Amygdala (tissue), 56 donors: ENCODE results near the gene SOST.

Source experiments
- DNase-seq, 56 donors: peaks; one replicate each; lab custom pipeline; 2025; lab: John Stamatoyannopoulos, UW

SOST gene

GRCh38 chr17:43778337-43779144 is 19.9 kb upstream of the SOST start, which contains the start of gene DUSP3:
TSS of gene DUSP3 (minus strand) at chr17:43778977. CDS start at chr17:43778924, 53 bp downstream.
- peak; percentile 11 to 97 (median 80) for DNase-seq

DNA sequence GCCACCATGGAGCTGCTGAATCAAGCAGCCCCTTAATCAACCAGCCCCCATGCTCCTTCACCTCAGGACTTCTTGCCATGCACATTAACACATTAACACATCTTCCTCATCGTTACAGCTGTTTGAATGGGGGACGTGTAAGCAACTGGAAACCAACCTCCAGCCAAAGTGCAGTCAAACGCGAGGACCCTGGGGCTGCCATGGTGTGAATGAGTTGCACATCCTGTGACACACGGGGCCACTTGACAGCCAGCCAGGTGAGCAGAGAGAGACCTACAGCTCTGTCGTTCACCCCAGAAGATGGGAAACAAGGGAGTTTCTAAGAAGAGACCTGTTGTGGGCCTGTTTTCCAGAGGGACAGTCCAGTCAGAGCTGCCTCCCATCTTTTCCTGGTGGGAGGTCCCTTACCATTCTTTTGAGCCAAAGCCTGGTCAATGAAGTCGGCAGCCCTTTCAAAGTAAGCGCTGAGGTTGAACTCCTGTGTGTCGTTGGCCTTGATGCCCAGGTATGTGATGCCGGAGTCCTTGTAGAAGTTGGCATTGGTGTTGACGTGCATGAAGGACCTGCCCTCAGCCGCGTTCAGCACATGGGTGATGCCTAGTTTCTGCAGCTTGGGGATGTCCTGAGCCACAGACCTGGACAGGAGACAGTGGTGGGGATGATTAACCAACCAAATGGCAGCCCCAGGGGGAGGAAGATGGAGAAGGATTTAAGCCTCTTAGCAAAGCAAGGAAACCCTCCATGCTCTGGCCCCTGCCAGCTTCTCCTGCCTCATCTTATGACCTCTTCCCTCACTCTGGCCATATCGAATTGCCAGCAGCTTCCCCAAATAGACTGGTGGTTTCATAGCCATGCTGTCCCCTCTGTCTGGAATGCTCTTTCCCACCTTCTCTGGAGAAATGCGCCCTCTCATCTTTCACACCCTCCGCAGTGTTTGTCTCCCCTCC is 16.0 kb upstream of the SOST start:
- DNase-seq, result no peak

GRCh38 chr17:43772877-43773648 is 14.5 kb upstream of the SOST start:
- peak in 11 of 56 donors; percentile 9 to 59 (median 24) for DNase-seq

DNA sequence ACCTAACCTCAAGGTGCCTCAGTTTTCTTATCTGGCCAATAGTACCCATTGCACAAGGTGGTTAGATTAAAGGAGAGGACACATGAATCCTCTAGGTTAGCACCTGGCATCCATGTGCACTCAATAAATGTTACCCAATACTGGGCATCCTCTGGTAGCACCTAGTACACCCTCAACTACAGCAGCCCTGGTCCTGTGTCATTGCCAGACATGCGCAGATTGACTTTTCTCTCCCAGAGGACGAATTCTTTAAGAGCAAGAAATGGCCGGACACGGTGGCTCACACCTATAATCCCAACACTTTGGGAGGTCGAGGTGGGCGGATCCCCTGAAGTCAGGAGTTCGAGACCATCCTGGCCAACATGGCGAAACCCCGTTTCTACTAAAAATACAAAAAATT is 12.9 kb upstream of the SOST start:
- no peak for DNase-seq

GRCh38 chr17:43770957-43771356 is 12.4 kb upstream of the SOST start:
- no peak for DNase-seq

DNA sequence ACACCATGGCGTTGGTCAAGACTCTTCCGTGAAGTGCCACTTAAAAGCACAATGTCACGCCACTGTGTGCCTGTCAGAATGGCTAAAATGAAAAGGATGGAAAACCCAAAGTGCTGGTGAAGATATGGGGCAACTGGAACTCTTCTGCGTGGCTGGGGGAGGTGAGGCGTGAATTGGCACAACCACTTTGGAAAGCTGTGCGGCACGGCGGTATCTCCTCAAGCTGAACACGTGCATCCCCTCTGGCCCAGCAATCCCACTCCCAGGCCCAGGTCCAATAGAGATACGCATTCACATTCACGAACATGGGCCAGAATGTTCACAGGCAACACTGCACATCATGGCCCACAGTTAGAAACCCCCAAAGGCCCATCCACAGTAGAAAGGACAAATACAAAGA is 11.3 kb upstream of the SOST start:
- no peak for DNase-seq

GRCh38 chr17:43769426-43769825 is 10.8 kb upstream of the SOST start:
- DNase-seq, result no peak

GRCh38 chr17:43768943-43769342 is 10.4 kb upstream of the SOST start:
- DNase-seq, result no peak

DNA sequence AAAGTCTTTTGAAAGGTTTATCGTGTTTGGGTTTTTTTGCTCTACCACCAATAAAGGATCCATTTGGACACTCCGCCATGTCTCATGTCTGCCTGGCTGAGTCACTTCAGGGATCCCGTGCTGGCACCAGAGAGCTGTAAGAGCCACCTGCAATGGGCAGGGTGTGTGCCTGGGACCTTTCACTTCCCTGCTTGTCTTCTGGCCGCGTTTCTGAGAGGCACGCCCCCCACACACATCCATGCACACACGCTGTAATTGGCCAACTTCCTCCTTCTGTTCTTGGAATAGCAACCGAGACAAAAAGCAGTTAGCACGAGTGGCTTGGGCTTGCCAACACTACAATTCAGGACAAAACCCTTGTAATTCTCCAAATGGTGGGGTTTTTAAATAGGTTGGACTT is 9.8 kb upstream of the SOST start:
- DNase-seq, result peak in 25 of 56 donors; percentile 9 to 59 (median 28)

DNA sequence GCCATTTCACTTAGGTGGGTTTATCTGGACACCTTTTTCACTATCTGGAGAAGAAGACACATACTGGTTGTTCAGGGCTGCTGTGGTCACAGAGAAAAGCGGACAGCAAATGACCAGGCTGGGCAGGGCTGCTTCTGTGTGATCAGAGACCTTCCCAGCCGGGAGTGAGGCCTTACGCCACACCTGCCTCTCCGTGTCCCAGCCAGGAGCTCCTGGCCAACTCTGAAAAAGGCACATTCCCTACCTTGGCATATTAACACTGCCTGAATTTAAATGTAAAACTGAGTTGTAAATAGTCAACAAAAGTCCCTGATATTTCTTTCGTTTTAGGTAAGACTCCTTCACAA is 9.1 kb upstream of the SOST start:
- no peak for DNase-seq

- DNase-seq, result no peak
Observed at GRCh38 chr17:43767053-43767712, 8.6 kb upstream of the SOST start.

DNA sequence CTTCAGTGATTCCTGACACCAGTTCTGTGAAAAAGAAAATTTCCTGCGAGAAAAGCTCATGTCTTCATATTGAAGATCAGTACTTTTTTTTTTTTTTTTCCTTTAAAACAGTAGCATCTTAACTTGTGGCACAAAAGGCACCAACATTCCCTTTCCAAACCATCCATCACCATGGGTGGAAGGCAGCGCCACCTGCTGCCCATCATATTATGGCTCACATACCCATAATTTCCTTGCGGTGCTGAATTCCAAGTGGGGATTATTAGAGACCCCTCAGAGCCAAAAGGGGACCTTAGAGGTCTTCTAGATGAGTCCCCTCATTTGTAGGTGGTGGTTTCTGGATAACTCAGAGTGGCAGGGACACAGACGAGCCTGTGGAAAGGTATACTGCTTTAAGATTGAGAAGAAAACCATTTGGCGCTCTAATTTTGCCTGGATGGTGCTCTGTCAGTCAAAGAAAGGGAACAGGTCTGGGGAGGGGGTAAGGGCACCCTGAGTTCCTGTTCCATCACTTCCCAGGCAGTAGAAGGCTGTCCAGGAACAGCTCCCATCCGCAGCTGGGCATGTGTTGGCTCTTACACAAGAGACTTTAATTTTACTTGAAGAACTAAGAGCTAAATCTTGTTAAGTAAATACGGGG is 7.9 kb upstream of the SOST start:
- peak in 17 of 56 donors; percentile 7 to 79 (median 32) for DNase-seq

GRCh38 chr17:43760254-43760852 is 1.8 kb upstream of the SOST start:
- DNase-seq, result peak in 55 of 56 donors; percentile 24 to 96 (median 79)

DNA sequence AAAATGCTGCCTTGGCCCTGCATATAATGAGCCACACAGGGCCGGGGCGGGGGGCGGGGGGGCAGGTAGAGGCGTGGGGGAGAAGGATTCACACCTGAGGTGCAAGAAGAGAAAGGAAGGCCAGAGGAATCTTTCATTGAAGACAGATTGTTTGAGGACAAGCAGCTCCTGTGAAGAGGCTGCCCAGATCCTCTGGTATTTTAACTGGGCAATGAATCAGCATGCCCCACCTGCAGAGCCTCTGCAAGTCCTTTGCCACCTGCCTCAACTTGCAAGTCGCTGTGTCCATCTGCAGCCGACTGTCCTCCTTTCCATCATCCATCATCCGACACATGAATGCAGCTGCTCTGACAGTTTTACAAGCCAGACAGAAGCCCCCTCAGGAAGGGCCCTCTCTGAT is 1.2 kb upstream of the SOST start:
- no peak for DNase-seq

DNA sequence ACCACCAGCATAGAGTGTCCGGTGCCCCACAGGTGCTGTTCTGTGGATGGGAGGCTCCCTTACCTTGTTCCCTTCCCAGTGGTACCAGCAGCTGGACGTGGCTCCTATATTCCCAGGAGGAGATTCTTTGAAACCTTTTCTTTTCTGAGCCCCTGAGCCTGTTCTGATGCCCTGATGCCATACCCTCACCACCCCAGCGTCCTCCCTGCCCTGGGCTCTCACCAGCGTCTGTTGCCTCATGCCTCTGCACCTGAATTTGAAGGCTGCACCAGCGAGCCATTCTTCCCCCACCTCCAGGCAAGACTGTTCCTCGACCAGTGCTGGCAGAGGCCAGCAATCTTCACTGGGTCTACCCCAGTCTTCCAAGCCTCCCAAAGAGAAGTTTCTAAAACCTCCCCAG is 505 bp downstream of the SOST start:
- DNase-seq, result no peak

GRCh38 chr17:43757171-43757660 is 1.4 kb downstream of the SOST start:
- DNase-seq, result no peak

- DNase-seq, result no peak
Observed at GRCh38 chr17:43756201-43756600, 2.4 kb downstream of the SOST start.

- peak in 1 of 56 donors; percentile 12 for DNase-seq
Observed at GRCh38 chr17:43755389-43755875, 3.2 kb downstream of the SOST start.

DNA sequence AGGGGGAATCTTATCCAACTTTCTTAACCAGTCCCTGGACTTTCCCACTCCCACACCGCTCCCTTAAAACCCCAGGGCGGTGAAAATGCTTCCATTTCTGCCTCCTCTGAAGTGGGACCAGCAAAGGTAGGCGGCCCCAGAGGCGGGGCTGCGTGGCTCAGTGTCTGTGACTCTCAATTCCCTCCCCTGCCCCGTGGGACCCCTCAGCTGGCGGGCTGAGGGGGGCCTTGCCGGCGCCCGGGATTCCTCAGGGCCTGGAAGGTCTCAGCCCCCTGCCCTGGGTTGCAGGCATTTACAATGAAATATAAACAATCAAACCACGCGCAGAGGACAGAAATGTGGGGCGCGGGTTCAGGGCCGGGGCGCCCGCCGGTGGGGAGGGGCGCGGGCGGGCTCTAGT is 3.6 kb downstream of the SOST start:
- no peak for DNase-seq
